ENCODE results near the gene KLK6.

KLK6 gene

DNA sequence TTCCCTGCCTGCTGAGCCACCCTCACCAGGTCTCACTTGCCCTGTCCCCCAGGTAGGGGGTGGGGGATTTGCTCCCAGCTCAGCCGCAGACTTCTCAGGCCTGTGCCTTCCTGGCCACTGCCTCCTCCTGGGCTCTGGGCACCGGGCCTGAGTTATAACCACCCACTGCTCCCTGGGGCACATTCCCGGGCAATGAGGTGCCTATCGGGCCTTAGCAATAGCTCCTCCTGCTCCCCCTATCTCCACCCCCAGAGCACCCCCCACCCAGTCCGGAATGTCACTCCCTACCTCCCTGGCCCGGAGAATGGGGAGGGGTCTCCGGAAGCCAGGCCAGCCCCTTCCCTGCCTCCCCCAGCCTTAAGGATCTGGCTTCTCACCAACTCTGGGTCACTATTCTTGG is 16.5 kb downstream of the KLK6 start, which contains the start of gene KLK5:
Gene KLK5 (minus strand): TSS at position 129 of the 400 bp plus-strand sequence. CDS start 381 bp downstream, outside the sequence.
- no peak for DNase-seq (ENCODE audit: low read depth)

GRCh38 chr19:50949861-50950260 is 19.5 kb downstream of the KLK6 start:
- no peak for DNase-seq (ENCODE audit: low read depth)

GRCh38 chr19:50947123-50947522 is 22.3 kb downstream of the KLK6 start:
- DNase-seq (ENCODE audit: low read depth): no peak

GRCh38 chr19:50944795-50945194 is 24.6 kb downstream of the KLK6 start:
- no peak for DNase-seq (ENCODE audit: low read depth)

DNA sequence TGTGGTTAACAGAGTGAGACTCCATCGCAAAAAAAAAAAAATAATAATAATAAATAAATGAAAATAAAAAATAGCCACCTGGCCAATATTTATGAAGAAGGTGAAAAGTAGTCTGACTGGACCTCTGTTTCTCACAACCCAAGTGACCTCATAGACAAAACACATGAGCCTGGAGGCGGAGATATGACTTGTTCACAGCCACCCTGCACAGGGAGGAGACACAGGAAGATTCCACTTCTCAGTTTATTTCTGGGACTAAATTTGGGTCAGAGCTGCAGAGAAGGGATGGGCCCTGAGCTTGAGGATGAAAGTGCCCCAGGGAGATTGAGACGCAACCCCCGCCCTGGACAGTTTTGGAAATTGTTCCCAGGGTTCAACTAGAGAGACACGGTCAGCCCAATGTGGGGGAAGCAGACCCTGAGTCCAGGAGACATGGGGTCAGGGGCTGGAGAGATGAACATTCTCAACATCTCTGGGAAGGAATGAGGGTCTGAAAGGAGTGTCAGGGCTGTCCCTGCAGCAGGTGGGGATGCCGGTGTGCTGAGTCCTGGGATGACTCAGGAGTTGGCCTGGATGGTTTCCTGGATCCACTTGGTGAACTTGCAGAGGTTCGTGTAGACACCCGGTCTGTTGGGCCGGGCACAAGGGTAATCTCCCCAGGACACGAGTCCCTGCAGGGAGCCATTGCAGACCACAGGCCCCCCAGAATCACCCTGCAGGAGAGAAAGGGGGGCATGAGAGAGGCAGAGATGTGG is 26.1 kb downstream of the KLK6 start:
- DNase-seq (ENCODE audit: low read depth): no peak

GRCh38 chr19:50939596-50939995 is 29.8 kb downstream of the KLK6 start:
- DNase-seq (ENCODE audit: low read depth): no peak

GRCh38 chr19:50933640-50934039 is 35.8 kb downstream of the KLK6 start:
- DNase-seq (ENCODE audit: low read depth): no peak

DNA sequence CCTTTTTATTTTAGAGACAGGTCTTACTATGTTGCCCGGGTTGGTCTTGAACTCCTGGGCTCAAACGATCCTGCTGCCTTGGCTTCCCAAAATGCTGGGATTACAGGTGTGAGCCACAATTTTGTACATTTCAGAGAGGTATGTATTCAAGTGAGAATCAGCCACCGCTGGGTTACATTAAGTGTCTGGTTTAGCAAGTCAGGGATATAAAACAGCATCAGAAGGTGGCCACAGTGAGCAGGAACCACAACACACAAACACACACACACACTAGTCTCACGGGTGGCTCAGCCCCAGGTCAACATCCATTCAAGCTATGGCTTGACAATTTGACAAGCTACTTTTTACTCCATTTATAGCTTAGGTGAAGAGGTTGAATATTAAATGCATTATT is 36.7 kb downstream of the KLK6 start:
- no peak for DNase-seq (ENCODE audit: low read depth)

DNA sequence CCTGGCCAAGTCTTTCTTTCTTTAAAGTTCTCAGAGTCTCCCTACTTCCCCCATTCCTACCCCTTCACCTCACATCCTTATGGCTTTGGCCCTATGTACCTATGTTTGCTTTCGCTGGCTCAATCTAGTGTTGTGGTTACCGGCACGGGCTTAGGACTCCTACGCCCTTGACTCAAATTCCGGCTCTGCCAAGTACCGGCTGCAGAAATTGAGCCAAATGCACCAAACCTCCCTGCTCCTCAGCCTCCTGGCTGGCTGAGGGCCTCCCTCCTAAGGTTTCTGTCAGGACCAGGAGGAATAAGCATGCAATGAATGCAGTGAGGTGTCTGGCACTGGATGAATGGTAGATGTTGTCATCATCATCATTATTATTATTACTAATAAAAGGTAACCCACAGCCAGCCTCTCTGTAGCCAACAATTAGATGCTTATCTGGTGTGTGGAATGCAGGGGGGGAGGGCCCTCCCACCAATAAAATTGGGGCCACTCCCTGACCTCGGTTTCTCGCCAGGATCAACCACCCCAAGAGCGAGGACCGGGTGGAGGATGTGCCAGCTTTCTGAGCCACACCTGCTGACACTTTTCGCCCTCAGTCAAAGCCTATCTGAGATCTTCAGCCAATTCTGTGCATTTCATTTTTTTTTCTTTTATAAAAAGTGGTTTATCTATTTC is 37.2 kb downstream of the KLK6 start:
- DNase-seq (ENCODE audit: low read depth): no peak

- no peak for DNase-seq (ENCODE audit: low read depth)
These were observed 38.4 kb downstream of the KLK6 start for GRCh38 chr19:50931023-50931422.

- no peak for DNase-seq (ENCODE audit: low read depth)
These were observed 40.6 kb downstream of the KLK6 start for GRCh38 chr19:50928831-50929230.

DNA sequence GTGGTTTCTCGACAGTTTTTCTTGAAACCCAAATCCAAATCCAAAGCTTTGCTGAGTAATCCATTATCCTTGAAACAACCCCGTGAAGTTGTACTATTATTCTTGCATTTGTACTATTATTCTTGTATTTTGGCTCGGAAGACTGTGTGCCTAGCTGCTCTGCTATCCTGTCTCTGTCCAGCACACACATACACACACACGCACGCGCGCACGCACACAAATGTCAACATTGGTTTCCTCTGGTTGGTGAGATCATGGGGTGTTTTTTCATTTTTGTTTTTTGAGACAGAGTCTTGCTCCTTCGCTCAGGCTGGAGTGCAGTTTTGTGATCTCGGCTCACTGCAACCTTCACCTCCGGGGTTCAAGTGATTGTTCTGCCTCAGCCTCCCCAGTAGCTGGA is 43.2 kb downstream of the KLK6 start:
- DNase-seq (ENCODE audit: low read depth): no peak

DNA sequence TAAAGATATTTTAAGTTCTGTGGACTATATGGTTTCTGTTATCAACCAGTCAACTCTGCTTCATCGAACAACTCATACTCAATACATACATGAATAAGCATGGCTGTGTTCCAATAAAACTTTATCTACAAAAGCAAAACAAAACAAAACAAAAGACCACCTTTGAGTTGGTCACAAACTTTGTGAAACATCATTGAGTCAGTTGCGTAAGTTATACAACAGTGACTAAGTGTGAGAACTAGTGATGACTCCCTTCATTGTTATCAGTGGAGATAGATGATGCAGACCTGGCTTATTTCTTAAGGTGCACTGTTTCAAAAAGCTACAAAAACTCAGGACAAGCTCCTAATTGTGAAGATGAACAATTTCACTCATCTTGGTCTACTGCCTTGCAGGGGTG is 43.7 kb downstream of the KLK6 start:
- no peak for DNase-seq (ENCODE audit: low read depth)

DNA sequence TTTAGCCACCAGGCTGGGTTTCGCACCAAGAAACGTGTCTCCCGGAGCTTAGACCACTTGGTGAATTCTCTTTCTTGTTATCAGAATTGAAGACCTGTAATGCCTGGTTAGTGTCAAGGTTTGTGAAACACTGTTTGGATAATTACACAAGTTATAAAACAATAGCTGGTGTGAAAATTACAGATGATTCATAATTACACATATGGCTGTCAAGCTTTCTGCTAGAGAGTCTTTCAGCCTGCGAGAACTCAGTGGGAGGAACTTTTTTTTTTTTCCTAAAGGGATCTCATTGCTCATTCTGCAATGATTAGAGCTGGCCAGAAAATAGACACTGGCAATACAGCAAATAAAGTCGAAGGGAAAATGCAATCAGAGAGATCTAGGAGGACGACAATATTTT is 44.8 kb downstream of the KLK6 start:
- no peak for DNase-seq (ENCODE audit: low read depth)

- DNase-seq (ENCODE audit: low read depth): peak; percentile 69
These were observed 47.0 kb downstream of the KLK6 start for GRCh38 chr19:50922317-50922853.

- no peak for DNase-seq (ENCODE audit: low read depth)
These were observed 47.7 kb downstream of the KLK6 start for GRCh38 chr19:50921426-50922316.

GRCh38 chr19:50916069-50916468 is 53.3 kb downstream of the KLK6 start:
- DNase-seq (ENCODE audit: low read depth): no peak

DNA sequence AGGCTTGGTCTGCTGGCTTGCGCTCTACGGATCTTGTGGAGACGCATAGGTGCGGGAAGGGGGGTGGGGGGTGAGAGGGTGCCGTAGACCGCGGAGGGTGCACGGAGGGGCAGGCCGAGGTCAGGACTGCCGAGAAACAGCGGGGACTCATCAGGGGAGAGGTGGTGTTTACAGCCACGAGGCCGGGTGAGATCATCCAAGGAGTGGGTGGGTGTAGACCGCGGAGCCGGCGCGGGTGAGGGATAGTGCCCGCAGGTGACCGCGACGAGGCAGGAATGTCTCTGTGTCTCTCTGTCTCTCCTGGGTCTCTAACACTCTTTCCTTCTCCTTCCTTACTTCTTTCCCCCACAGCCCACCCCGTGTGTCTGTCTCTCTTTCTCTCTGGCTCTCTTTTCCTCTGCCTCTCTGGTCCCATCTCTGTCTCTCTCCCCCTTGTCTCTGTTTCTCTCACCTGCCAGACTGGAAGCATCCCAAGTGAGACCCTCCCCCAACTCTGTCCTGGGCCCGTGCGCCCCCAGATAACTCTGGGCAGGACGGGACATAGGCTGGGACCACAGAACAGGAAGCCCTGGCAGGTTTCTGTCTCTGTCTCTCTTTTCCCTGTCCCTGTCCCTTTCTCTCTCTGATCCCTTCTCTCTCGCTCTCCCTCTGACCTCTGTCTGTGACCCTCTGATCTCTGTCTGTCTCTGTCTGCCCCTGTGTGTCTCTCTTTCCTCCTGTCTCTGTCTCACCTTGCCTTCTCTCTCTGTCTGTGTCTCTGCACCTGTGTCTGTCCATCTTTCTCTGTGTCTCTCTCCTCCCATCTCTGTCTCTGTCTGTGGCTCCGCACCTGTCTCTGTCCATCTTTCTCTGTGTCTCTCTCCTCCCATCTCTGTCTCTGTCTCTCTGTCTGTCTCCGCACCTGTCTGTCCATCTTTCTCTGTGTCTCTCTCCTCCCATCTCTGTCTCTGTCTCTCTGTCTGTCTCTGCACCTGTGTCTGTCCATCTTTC is 56.4 kb downstream of the KLK6 start:
- peak; percentile 43 for DNase-seq (ENCODE audit: low read depth)

DNA sequence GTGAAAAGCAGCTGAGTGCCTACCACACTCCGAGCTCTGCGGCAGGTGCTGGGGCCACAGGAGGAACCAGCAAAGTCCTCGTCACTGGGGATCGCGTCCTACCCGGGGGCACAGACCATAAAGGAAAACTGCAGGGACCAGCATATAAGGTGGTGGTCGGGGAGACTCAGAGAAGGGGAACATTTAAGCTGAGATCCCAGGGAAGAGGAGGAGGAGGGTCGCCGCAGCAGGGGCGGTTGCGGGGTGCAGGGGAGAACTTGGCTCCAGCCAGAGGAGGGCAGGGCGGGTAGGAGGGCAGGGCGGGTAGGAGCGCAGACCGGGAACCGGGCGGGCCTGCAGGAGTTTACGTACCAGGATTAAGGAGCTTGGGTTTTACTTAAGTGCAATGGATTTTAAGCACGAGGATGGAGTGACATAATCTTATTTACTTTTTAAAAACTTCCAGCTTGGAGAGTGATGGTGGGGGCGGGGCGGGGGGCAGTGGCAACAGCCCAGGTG is 57.2 kb downstream of the KLK6 start:
- DNase-seq (ENCODE audit: low read depth): no peak

DNA sequence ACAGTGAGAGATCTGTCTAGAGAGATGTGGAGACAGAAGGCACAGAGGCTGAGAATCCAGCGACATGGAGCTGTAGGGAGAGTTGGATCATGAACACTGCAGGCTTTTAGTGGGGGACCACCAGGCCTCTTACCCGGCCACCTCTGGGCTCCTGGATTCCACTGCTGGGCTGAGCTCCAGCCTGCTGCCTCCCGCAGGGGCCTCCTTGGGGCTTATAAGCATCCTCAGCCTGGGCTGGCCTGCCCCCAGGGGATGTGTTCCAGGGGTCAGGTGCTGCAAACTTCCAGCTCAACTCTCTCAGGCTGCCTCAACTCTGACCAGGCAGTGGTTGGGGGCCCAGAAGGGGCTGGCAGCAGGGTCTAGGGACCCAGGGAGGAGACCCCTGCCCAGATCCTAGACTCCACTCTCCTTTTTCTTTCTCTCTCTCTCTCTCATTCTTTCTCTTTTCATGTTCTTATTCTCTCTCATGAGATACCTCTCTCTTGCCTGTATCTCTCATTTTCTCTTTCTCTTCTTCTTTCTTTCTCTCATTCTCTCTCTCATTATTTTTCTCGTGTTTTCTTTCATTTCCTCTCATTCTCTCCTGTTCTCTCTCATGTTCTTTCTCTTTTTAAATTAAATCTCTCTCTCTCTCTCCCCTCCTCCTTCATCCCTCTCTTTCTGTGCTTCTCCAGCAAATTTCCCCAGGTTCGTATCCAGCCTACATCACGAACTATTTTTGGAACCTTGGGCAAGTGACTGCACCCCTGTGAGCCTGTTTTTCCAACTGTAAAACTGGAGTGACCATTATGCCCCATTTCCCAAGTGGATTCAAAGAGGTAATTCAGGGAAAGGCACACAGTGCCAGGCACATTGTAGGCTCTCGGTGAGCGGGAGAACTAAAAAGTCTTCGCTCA is 57.9 kb downstream of the KLK6 start, which contains the start of gene KLK4:
Gene KLK4 (minus strand): TSS at position 190 of the 896 bp plus-strand sequence. CDS start 657 bp downstream, outside the sequence.
- no peak for DNase-seq (ENCODE audit: low read depth)
